HG03520 (cell line): ENCODE results near the gene SRP68.
A peak's percentile ranks its signal among the peaks of the same experiment; 100 is the strongest.

Experiments
- ATAC-seq: cut with Tn5 transposase; IDR thresholded peaks from one replicate; pipeline ENCODE4 v1.9.1; 2021; ENCODE audit warnings: mild to moderate bottlenecking, moderate library complexity; ENCODE audit not compliant: unreplicated experiment

The SRP68 gene

DNA sequence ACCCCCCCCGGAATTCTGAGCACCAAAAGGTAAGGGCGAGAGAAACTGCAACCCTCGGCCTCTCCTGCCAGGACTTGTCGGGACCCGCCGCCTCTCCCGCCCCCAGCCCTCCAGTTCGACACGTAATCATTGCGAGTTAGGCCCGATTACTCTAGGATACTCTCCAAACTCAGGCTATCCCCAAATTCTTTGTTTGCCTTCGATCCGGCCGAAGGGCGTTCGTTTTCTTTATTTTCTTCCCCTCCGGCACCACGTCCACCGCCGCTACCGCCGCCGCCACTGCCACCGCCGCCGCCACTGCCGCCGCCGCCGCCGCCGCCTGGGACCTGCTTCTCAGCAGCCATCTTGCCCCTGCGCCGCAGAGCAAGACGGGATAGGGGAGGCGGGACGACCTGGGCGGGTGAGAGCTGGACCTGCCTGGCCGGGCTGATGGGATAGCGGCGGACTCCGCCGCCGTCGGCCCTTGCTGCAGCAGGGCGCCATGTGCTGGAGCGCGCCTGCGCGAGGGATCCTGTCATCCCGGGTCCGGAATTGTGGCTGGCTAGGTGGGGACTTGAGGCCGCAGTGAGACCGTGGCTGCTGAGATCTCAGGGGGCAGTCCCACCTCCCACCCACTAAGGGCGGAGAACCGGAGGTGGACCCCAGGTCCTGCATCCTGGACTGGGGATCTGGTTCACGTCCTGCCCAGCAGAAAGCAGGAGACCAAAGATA is at the start of gene SRP68:
SRP68 (minus strand) TSS at position 370 of the 711 bp plus-strand sequence; CDS start at position 344, 26 bp downstream.
- peak; percentile 61 for ATAC-seq

- ATAC-seq = no peak
Measured at GRCh38 chr17:76121932-76122430, 49.7 kb upstream of the SRP68 start.

DNA sequence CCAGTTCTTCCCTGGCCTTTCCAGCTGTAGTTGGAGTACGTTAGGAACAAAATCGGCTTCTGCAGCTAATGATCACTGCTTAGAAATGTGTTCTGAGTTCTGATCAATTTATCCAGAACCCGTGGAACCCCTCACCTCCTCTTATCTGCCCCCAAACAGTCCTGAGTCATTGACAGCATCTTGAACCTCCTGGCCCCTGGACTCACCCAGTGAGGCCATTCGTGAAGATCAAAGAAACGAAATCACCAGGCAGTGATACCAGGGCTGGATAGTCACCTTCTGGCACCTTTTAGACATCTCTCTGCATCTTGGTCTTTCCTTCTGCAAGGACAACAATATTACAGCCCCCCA is 48.3 kb upstream of the SRP68 start:
- ATAC-seq = no peak

DNA sequence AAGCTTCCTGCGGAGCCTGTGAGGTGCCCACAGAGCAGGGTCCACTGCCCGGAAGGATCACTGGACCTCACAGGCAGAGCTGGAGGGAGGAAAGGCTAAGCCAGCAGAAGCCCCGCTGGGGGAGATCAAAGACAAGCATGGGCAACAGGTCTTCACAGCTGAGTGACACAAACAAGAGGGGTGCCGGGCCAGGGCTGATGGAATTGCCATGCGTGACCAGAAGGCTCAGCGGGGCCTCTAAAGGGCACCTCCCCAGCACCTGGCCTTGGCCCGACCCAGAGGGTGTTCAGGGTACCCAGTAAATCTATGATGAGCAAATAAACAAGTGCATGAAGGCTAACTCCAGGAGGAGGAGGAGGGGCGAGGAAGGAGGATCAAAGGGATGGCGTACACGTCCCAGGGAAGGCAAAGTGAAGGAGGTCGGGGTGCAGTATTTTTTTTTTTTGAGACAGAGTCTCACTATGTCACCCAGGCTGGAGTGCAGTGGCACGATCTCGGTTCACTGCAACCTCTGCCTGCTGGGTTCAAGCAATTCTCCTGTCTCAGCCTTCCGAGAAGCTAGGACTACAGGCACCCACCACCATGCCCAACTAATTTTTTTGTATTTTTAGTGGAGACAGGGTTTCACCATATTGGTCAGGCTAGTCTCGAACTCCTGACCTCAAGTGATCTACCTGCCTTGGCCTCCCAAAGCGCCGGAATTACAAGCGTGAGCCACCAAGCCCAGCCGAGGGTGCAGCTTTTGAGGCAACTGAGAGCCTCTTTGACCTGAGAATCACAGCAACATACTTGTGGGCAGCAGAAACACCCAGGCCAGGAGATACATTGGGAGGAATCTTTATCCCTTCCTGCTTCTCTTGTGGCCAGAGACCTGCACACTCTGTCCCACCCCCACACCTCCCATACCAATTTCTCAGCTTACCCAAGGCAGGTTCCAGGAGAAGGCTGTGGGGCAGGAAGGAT is 47.4 kb upstream of the SRP68 start:
- no peak for ATAC-seq

DNA sequence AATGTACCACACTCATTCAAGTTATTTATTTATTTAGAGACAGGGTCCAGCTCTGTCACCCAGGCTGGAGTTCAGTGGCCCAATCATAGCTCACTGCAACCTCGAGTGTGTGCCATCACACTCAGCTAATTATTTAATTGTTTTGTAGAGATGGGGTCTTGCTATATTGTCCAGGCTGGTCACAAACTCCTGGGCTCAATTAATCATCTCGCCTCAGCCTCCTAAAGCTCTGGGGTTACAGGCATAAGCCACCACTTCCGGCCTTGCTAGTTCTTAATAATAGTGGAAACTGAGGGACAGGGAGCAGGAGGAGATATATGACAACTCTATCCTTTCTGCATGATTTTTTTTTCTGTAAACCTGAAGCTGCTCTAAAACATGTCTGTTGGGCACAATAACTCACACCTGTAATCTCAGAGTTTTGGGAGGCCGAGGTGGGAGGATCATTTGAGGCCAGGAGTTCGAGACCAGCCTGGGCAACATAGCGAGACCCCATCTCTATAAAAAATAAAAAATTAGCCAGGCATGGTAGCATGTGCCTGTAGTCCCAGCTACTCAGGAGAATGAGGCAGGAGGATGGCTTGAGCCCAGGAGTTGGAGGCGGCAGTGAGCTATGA is 42.9 kb upstream of the SRP68 start:
- no peak for ATAC-seq

- no peak for ATAC-seq
Measured at GRCh38 chr17:76111956-76112355, 39.6 kb upstream of the SRP68 start.

- no peak for ATAC-seq
Measured at GRCh38 chr17:76107509-76107908, 35.2 kb upstream of the SRP68 start.

GRCh38 chr17:76106703-76107102 is 34.4 kb upstream of the SRP68 start:
- ATAC-seq = no peak

DNA sequence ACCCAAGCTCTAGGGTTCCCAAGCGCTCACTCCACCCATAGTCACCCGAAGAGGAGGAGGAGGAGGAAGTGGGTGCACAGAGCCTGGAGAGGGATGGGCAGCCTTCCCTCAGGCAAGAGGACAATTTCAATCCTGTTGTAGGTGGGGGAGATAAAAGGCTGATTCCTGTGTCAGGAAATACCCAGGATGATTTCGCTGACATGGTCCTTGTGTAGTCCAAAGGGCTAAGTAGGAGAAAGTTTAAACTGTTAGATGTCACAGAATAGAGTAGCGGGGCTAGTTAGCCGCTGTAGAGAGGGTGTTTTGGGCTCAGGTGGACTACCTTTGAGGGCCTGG is 32.5 kb upstream of the SRP68 start:
- ATAC-seq = no peak

DNA sequence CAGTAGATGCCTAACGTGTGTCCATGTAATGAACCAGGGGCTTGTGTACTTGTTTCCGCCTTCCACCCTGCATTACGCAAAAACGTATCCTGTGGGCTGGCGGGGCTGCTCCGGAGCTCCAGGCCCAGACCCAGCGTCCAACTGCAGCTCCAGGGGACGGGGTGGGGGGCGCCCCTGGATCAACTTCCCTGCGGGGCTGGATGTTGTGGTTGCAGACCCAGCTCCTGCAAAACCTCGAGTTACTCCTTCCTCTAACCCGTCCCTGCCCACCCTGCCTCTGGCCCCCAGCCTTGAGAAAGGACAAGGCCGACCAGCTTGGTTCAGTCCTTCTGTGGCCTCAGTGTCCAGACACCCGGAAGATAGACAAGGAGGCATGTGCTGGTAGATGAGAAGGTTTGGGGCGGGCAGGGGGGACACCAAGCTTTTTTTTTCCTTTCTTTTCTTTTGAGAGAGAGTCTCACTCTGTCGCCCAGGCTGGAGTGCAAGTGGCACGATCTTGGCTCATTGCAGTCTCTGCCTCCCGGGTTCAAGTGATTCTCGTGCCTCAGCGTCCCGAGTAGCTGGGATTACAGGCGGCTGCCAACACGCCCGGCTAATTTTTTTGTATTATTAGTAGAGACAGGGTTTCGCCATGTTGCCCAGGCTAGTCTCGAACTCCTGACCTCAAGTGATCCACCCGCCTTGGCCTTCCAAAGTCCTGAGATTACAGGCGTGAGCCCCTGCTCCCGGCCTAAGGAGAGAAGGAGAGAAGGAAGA is 32.0 kb upstream of the SRP68 start:
- no peak for ATAC-seq

DNA sequence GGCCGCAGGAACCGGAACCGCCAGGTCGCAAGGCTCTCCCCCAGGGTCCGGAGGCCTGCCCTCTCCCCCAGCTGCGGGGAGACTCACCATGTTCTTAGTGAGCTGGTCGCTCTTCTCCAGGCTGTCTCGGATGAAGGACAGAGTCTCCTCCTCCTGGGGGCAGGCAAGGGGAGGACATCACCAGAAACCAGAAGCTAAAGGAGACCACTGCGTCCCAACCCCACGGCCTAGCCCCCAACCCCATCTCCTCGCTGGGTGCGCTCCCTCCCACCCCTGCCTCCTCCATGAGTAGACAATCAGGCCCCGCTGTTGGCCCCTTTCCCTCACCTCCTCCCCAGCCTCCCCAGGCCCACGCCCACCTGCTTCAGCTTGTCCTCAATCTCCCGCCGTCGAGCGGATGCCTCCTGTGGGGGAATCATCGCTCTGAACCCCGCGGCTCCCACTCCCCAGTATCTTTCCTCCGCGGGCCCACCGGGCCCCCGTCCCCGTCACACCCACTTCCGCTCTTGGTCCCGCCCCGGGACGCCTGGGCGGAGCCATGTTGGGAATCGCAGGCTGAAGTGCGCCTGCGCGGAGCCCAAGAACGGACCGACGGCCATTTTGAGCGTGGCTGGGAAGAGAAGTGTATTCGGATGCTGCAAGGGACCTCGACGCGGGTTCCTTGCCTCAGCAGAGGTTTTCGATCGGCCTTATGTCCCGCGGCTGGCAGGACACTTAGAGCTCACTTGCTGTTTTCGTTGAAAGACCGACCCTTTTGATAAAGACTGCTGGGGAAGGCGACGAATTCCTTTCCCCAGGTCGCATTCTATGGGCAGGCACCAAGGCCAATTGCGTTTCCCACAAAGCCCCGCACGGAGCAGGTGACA is 31.2 kb upstream of the SRP68 start, which contains the start of gene EXOC7:
EXOC7 (minus strand) TSS at position 514 of the 866 bp plus-strand sequence; CDS start at position 419, 95 bp downstream.
- ATAC-seq = peak; percentile 82

- ATAC-seq = no peak
Measured at GRCh38 chr17:76102944-76103273, 30.6 kb upstream of the SRP68 start.

GRCh38 chr17:76097716-76098295 is 25.5 kb upstream of the SRP68 start:
- ATAC-seq = no peak

GRCh38 chr17:76095943-76096342 is 23.6 kb upstream of the SRP68 start:
- ATAC-seq = no peak

GRCh38 chr17:76094046-76094445 is 21.7 kb upstream of the SRP68 start:
- no peak for ATAC-seq

GRCh38 chr17:76092526-76093413 is 20.5 kb upstream of the SRP68 start:
- no peak for ATAC-seq

DNA sequence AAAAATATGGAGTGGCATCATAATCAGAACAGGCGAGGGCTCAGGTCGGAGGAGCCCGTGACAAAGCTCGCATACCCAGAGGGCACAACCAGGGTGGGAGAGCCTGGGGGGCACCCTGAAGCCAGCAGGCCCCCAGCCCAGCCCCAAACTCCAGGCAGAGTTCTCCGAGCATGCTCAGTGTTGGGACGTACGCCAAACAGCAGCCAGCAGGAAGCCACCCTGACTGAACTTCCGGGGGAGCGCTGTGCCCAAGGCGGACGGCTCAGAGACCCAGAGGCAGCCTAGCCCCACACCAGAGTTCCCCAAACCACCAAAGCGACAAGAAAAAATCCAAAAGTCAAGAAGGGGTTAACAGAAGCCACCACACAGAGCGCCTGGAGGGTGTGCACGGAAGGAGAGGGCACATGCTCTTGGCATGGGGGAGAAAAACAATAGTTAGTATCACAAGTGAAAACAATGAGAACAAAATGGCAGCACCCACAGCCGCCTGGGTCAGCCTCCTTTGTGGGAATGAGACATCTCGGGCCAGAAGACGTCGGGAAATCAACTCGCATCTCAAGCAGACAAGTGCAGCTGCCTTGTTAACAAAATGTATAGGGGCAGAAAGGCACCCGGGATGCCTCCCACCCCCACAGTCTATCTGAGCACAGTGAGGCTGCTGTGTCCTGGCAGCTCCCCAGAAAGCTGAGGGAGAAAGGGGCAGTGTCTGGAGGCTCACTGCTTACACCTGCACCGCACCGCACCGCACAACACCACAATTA is 19.4 kb upstream of the SRP68 start:
- ATAC-seq = no peak
